SK-N-SH (cell line): ENCODE data around the gene DNAJC5.

Source experiments
- EZH2phosphoT487 ChIP-seq: fragments of 200-600 bp; sonication (generic); IDR thresholded peaks from 2 replicates; pipeline ENCODE4 v1.6.1; 2017; ENCODE audit warnings: low read depth, mixed run types, mild to moderate bottlenecking, antibody characterized with exemption, moderate library complexity, borderline replicate concordance
- MXI1 ChIP-seq: IDR thresholded peaks from 2 replicates; pipeline ENCODE4 v1.6.1; 2012; ENCODE audit warnings: mild to moderate bottlenecking, low read depth, low read length, improper control_type of control experiment
- NFIC ChIP-seq: IDR thresholded peaks from 2 replicates; pipeline ENCODE4 v1.4.0; 2012; ENCODE audit warnings: borderline replicate concordance
- POLR2AphosphoS5 ChIP-seq: IDR thresholded peaks from 2 replicates; pipeline ENCODE4 v1.6.1; 2012; ENCODE audit warnings: low read depth, low read length
- SIN3A ChIP-seq: IDR thresholded peaks from 2 replicates; pipeline ENCODE4 v1.6.1; 2012; ENCODE audit warnings: low read depth, mild to moderate bottlenecking, low read length, moderate library complexity, borderline replicate concordance
- SMC3 ChIP-seq: IDR thresholded peaks from 2 replicates; pipeline ENCODE4 v1.6.1; 2012; ENCODE audit warnings: low read depth, low read length, improper control_type of control experiment
- YY1 ChIP-seq: IDR thresholded peaks from 2 replicates; pipeline ENCODE4 v1.4.0; 2012; ENCODE audit warnings: low read depth, mild to moderate bottlenecking
- TF ChIP-seq, protein P1 (sequence below): fragments of 200-600 bp; sonication (generic); IDR thresholded peaks from 2 replicates; pipeline ENCODE4 v1.6.1; 2017; ENCODE audit warnings: antibody characterized with exemption, mild to moderate bottlenecking, moderate library complexity
- TF ChIP-seq, protein P2 (sequence below): IDR thresholded peaks from 2 replicates; pipeline ENCODE4 v1.4.0; 2012; ENCODE audit warnings: low read depth
- TF ChIP-seq, protein P3 (sequence below): IDR thresholded peaks from 2 replicates; pipeline ENCODE4 v1.6.1; 2012; ENCODE audit warnings: mild to moderate bottlenecking, low read depth, low read length, moderate library complexity
- TF ChIP-seq, protein P4 (sequence below): IDR thresholded peaks from 2 replicates; pipeline ENCODE4 v1.4.0; 2012; ENCODE audit warnings: low read depth, borderline replicate concordance
- TF ChIP-seq, protein P5 (sequence below): fragments of 150-350 bp; IDR thresholded peaks from 2 replicates; pipeline ENCODE4 v1.6.1; 2016; ENCODE audit warnings: mild to moderate bottlenecking, low read depth, low read length

DNA sequence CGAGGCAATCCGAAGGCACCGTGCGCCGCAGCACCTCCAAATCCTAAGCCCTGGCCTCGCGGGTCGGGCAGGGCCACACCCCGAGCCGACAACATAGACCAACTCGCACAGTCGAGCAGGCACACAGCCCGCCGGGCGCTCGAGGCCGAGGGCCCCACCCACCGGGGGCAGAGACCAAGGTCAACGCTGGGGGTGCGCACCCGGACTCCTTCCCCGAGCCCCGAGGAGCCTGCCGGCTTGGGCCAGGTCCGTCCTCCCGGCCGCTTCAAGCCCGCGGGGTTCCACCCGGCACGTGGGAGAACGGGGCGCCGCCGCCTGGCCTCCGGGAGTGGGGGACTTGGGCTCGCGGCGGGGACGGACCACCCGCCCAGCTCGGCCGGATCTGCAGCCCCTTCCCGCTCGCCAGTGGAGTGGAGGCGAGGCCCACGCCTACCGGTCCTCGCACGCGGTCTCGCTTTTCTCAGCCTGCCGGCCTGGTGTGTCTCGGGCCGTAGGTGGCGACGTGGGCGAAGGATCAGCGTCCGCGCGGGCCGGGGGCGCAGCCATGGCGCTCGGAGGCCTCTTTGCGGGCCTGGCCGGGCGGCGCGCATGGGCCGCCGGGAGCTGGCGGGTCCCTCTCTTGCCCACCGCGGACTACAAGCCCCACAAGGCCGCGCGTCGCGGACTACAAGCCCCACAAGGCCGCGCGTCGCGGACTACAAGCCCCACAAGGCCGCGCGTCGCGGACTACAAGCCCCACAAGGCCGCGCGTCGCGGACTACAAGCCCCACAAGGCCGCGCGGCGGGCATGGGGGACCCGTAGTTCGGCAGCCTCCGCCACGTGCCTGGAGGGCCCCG is 61.1 kb downstream of the DNAJC5 start, which contains the start of gene UCKL1:
- TF ChIP-seq, protein P1, sequence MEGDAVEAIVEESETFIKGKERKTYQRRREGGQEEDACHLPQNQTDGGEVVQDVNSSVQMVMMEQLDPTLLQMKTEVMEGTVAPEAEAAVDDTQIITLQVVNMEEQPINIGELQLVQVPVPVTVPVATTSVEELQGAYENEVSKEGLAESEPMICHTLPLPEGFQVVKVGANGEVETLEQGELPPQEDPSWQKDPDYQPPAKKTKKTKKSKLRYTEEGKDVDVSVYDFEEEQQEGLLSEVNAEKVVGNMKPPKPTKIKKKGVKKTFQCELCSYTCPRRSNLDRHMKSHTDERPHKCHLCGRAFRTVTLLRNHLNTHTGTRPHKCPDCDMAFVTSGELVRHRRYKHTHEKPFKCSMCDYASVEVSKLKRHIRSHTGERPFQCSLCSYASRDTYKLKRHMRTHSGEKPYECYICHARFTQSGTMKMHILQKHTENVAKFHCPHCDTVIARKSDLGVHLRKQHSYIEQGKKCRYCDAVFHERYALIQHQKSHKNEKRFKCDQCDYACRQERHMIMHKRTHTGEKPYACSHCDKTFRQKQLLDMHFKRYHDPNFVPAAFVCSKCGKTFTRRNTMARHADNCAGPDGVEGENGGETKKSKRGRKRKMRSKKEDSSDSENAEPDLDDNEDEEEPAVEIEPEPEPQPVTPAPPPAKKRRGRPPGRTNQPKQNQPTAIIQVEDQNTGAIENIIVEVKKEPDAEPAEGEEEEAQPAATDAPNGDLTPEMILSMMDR, result no peak; the same call in 1 of the 2 replicates
- TF ChIP-seq, protein P2, sequence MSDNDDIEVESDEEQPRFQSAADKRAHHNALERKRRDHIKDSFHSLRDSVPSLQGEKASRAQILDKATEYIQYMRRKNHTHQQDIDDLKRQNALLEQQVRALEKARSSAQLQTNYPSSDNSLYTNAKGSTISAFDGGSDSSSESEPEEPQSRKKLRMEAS, result peak; percentile 96
- TF ChIP-seq, protein P3, sequence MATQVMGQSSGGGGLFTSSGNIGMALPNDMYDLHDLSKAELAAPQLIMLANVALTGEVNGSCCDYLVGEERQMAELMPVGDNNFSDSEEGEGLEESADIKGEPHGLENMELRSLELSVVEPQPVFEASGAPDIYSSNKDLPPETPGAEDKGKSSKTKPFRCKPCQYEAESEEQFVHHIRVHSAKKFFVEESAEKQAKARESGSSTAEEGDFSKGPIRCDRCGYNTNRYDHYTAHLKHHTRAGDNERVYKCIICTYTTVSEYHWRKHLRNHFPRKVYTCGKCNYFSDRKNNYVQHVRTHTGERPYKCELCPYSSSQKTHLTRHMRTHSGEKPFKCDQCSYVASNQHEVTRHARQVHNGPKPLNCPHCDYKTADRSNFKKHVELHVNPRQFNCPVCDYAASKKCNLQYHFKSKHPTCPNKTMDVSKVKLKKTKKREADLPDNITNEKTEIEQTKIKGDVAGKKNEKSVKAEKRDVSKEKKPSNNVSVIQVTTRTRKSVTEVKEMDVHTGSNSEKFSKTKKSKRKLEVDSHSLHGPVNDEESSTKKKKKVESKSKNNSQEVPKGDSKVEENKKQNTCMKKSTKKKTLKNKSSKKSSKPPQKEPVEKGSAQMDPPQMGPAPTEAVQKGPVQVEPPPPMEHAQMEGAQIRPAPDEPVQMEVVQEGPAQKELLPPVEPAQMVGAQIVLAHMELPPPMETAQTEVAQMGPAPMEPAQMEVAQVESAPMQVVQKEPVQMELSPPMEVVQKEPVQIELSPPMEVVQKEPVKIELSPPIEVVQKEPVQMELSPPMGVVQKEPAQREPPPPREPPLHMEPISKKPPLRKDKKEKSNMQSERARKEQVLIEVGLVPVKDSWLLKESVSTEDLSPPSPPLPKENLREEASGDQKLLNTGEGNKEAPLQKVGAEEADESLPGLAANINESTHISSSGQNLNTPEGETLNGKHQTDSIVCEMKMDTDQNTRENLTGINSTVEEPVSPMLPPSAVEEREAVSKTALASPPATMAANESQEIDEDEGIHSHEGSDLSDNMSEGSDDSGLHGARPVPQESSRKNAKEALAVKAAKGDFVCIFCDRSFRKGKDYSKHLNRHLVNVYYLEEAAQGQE, result no peak
- TF ChIP-seq SMC3 (no peak), SIN3A (peak; percentile 91; the same call in 1 of the 2 replicates), EZH2phosphoT487 (no peak), MXI1 (peak; percentile 97), NFIC (no peak), YY1 (peak; percentile 69), POLR2AphosphoS5 (peak; percentile 70; the same call in 1 of the 2 replicates)
- TF ChIP-seq, protein P4, sequence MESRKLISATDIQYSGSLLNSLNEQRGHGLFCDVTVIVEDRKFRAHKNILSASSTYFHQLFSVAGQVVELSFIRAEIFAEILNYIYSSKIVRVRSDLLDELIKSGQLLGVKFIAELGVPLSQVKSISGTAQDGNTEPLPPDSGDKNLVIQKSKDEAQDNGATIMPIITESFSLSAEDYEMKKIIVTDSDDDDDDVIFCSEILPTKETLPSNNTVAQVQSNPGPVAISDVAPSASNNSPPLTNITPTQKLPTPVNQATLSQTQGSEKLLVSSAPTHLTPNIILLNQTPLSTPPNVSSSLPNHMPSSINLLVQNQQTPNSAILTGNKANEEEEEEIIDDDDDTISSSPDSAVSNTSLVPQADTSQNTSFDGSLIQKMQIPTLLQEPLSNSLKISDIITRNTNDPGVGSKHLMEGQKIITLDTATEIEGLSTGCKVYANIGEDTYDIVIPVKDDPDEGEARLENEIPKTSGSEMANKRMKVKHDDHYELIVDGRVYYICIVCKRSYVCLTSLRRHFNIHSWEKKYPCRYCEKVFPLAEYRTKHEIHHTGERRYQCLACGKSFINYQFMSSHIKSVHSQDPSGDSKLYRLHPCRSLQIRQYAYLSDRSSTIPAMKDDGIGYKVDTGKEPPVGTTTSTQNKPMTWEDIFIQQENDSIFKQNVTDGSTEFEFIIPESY, result peak; percentile 56
- TF ChIP-seq, protein P5, sequence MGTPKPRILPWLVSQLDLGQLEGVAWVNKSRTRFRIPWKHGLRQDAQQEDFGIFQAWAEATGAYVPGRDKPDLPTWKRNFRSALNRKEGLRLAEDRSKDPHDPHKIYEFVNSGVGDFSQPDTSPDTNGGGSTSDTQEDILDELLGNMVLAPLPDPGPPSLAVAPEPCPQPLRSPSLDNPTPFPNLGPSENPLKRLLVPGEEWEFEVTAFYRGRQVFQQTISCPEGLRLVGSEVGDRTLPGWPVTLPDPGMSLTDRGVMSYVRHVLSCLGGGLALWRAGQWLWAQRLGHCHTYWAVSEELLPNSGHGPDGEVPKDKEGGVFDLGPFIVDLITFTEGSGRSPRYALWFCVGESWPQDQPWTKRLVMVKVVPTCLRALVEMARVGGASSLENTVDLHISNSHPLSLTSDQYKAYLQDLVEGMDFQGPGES, result no peak
